Adrenal gland (tissue), 5 donors: ENCODE results near the gene CAB39.

Experiments used
- CTCF ChIP-seq, 6 experiments: fragments of 450-650 bp in 4 of 6; fragments of 200-600 bp in 2 of 6; sonication (generic) in 1 of 6; IDR thresholded peaks; 1 replicate in 5 of 6; 2 replicates in 1 of 6; pipeline versions ENCODE4 v1.5.1 to v1.8.0; 2016 to 2021; ENCODE audit warnings: antibody characterized with exemption in 6 of 6, mild to moderate bottlenecking in 2 of 6, moderate library complexity in 1 of 6
- POLR2A ChIP-seq, 2 donors: fragments of 450-650 bp; IDR thresholded peaks; one replicate each; pipeline ENCODE4 v1.6.1; 2017; ENCODE audit warnings: antibody characterized with exemption in 2 of 2, mild to moderate bottlenecking in 2 of 2, moderate library complexity in 1 of 2
- donor health status: DM: no; HTN: no; CAD: no.

DNA sequence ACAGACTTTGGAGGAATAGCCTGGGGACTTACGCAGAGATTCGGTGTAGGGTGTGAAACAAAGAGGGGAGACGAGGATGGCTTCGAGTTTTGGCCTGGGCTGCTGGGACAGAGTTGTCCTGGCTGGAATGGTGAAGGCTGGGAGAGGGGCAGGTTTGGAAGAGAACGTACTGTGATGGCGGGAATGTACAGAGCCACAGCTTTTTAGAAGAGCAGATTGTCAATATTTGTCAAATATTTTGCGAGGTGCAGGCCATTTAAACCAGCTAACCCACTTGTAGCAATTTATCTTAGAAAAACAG, 137.7 kb downstream of the CAB39 start:
- TF ChIP-seq CTCF (IDR thresholded peaks at IDR 0.05) (peak in 2 of 6 experiments; percentile 4 to 27), POLR2A (IDR thresholded peaks at IDR 0.05) (no peak)
